Aorta (tissue), 5 donors: ENCODE results near the gene GOLPH3. TPM values are rescaled to one million over a fixed set of nuclear protein-coding genes. Genes with fewer than 3 reads are reported as not detected.
A peak's percentile ranks its signal among the peaks of the same experiment; 100 is the strongest.

Experiments used
- ATAC-seq: fragments of 200-7000 bp; cut with Tn5 transposase; one replicate; pipeline ENCODE4 v1.9.1; 2022; ENCODE audit warnings: moderate library complexity; ENCODE audit not compliant: low FRiP score
- DNase-seq, 2 donors: peaks; one replicate each; pipeline ENCODE4 v3.0.0-alpha.2; 2020
- H3K27ac ChIP-seq, 2 donors: one replicate each; pipeline ENCODE4 v1.5.1; 2013; ENCODE audit warnings: low read length in 2 of 2, mild to moderate bottlenecking in 2 of 2, moderate library complexity in 2 of 2, control low read depth in 1 of 2, inconsistent platforms in 1 of 2, low read depth in 1 of 2
- H3K27me3 ChIP-seq, 2 donors: one replicate each; pipeline ENCODE4 v1.6.1; 2013; ENCODE audit warnings: control low read depth in 1 of 2, low read length in 1 of 2, mild to moderate bottlenecking in 1 of 2, moderate library complexity in 1 of 2; ENCODE audit not compliant: insufficient read depth in 2 of 2, control insufficient read depth in 1 of 2
- H3K36me3 ChIP-seq, 2 donors: one replicate each; pipeline ENCODE4 v1.6.1; 2013; ENCODE audit warnings: control low read depth in 1 of 2, low read length in 1 of 2, mild to moderate bottlenecking in 1 of 2; ENCODE audit not compliant: insufficient read depth in 2 of 2, control insufficient read depth in 1 of 2
- H3K4me1 ChIP-seq, 2 donors: one replicate each; pipeline ENCODE4 v1.6.1; 2013; ENCODE audit warnings: low read length in 2 of 2, control low read depth in 1 of 2, mild to moderate bottlenecking in 1 of 2, moderate library complexity in 1 of 2; ENCODE audit not compliant: insufficient read depth in 2 of 2, control insufficient read depth in 1 of 2
- H3K4me3 ChIP-seq, 2 donors: one replicate each; pipeline ENCODE4 v1.5.1; 2013; ENCODE audit warnings: low read length in 2 of 2, control low read depth in 1 of 2, mild to moderate bottlenecking in 1 of 2
- H3K9me3 ChIP-seq: one replicate; pipeline ENCODE4 v1.6.1; 2013; ENCODE audit warnings: mild to moderate bottlenecking, low read length; ENCODE audit not compliant: control insufficient read depth
- WGBS, 2 donors: extraction: QIAGEN DNeasy Blood & Tissue Kit; methylation state at CpG; one replicate each; pipeline ENCODE4 v1.1.7; 2013; 5-methylcytosine and 5-hydroxymethylcytosine counted together
- intact Hi-C, 2 donors: fragments of 100-400 bp; cut with DNase I; formaldehyde crosslinking; loops; one replicate each; pipeline versions ENCODE4 v1.14.2 to v1.15.0; 2022
- polyA plus RNA-seq, 2 donors: library from polyadenylated mRNA; stranded (reverse); fragments of 200-250 nt; gene quantifications; one replicate each; pipeline ENCODE4 v1.2.3, GENCODE V29; 2013
- total RNA-seq, 2 donors: library from RNA; stranded (reverse); fragmentation: NEBNext Ultra II Directional; extraction: Animal tissue kit (Norgen Biotek cat#: 25700); gene quantifications; one replicate each; pipeline ENCODE4 v1.2.1, GENCODE V29; 2021
- donor health status: healthy with polysubstance abuse.
- donor health status: Bipolar disorder and iron deficiency.
- donor health status: DM: no; HTN: no; CAD: no.
- donor health status: DM: no; HTN: no; CAD: no.
- donor health status: DM: yes; HTN: yes; CAD: no.

Gene GOLPH3
- total and polyA plus RNA-seq, 4 donors, result 57.0 to 92.0 (median 74.1) TPM

DNA sequence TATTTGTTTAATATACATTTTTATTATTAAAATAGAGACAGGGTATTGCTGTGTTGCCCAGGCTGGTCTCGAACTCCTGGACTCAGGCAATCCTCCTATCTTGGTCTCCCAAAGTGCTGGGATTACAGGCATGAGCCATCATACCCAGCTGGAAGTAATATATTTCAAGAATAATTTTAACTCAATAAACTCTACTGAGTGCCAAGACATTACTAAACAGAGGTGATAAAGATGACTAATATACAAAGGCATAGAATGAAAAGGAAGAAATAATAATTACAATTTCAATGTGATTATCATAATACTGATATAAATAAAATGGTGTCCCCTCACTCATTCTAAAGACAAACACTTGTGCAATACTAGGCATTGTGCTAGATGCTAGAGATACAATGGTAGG, 13.9 kb downstream of the GOLPH3 start:
- H3K4me3 ChIP-seq, result no peak overlapping the region
- no peak for ATAC-seq
- no peaks in the 10 kb centered on the region for H3K36me3 ChIP-seq
- no peaks in the 10 kb centered on the region for H3K9me3 ChIP-seq
- WGBS, 2 donors, result 91 to 93% methylated on average over 1 of the region's 1 CpG
- DNase-seq, result no peak
- no peak overlapping the region for H3K27ac ChIP-seq
- peaks cover 3 to 6% of the 10 kb centered on the region in 2 donors for H3K4me1 ChIP-seq
- no peaks in the 10 kb centered on the region for H3K27me3 ChIP-seq
- intact Hi-C loops, result no loop called here

- 51 to 57% methylated on average over 2 of the region's 2 CpGs for WGBS, 2 donors
- Histone ChIP-seq H3K4me1 (peaks cover 3 to 6% of the 10 kb centered on the region in 2 donors), H3K27ac (no peak overlapping the region)
Measured at GRCh38 chr5:32159328-32160072, 14.6 kb downstream of the GOLPH3 start.

GRCh38 chr5:32158679-32158975, 15.5 kb downstream of the GOLPH3 start:
- no peak for ATAC-seq
- H3K4me3 ChIP-seq, result no peak overlapping the region
- no peak overlapping the region for H3K27ac ChIP-seq
- no peaks in the 10 kb centered on the region for H3K36me3 ChIP-seq
- WGBS, 2 donors, result 68 to 75% methylated on average over 2 of the region's 2 CpGs
- DNase-seq, result no peak
- peaks cover 3 to 6% of the 10 kb centered on the region in 2 donors for H3K4me1 ChIP-seq
- H3K27me3 ChIP-seq, result no peaks in the 10 kb centered on the region
- no peaks in the 10 kb centered on the region for H3K9me3 ChIP-seq
- intact Hi-C loops, result no loop called here

More at GRCh38 chr5:32159328-32160072, 14.6 kb downstream of the GOLPH3 start:
- H3K4me3 ChIP-seq, result no peak overlapping the region
- no peaks in the 10 kb centered on the region for H3K27me3 ChIP-seq
- no peak for DNase-seq
- no peaks in the 10 kb centered on the region for H3K9me3 ChIP-seq
- intact Hi-C loops, result no loop called here
- no peaks in the 10 kb centered on the region for H3K36me3 ChIP-seq
- ATAC-seq, result no peak

DNA sequence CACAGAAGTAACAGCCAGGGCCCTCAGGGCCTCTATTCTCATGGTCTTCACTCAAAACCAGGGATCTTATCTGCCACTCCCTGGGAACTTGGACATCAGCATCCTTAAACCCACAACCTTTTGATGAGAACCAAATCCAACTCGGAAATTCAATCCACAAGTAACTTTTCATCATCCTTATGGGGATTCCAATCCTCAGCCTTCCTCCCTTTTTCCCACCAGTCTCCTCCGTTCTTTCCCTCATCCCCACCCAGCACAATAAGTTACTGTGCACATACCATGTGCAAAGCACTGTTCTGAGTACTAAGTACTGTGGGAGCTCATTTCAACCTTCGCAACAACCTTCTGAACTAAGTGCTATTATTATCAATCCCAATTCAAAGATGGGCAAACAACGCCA, 17.0 kb downstream of the GOLPH3 start:
- Histone ChIP-seq H3K4me1 (peaks cover 3 to 6% of the 10 kb centered on the region in 2 donors), H3K4me3 (no peak overlapping the region), H3K36me3 (no peaks in the 10 kb centered on the region), H3K9me3 (no peaks in the 10 kb centered on the region), H3K27ac (no peak overlapping the region), H3K27me3 (no peaks in the 10 kb centered on the region)
- DNase-seq (no peak), ATAC-seq (no peak)
- intact Hi-C loops, result no loop called here
- 72 to 78% methylated on average over 4 of the region's 4 CpGs for WGBS, 2 donors

- no peak overlapping the region for H3K27ac ChIP-seq
- H3K4me1 ChIP-seq, result peaks cover 3 to 6% of the 10 kb centered on the region in 2 donors
- intact Hi-C loops, result no loop called here
Measured at GRCh38 chr5:32156635-32157034, 17.5 kb downstream of the GOLPH3 start.

DNA sequence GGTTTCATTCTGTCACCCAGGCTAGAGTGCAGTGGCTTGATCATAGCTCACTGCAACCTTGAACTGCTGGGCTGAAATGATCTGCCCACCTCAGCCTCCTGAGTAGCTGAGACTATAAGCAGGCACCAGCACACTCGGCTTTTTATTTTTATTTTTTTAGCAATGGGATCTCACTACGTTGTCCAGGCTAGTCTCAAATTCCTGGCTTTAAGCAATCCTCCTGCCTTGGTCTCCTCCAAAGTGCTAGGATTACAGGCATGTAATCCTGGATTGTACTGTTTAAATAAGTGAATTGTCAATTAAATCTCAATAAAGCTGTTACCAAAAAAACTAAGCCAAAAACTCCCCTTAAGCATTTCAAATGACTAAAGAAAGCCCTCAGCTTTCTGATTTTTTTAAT, 18.9 kb downstream of the GOLPH3 start:
- Histone ChIP-seq H3K27ac (no peak overlapping the region), H3K4me1 (peaks cover 3 to 6% of the 10 kb centered on the region in 2 donors)
- 76 to 77% methylated on average over 2 of the region's 2 CpGs for WGBS, 2 donors

More at GRCh38 chr5:32156635-32157034, 17.5 kb downstream of the GOLPH3 start:
- ATAC-seq, result no peak
- Histone ChIP-seq H3K27me3 (no peaks in the 10 kb centered on the region), H3K36me3 (no peaks in the 10 kb centered on the region), H3K9me3 (no peaks in the 10 kb centered on the region), H3K4me3 (no peak overlapping the region)
- DNase-seq, result no peak
- WGBS, 2 donors, result 87 to 89% methylated on average over 9 of the region's 9 CpGs

DNA sequence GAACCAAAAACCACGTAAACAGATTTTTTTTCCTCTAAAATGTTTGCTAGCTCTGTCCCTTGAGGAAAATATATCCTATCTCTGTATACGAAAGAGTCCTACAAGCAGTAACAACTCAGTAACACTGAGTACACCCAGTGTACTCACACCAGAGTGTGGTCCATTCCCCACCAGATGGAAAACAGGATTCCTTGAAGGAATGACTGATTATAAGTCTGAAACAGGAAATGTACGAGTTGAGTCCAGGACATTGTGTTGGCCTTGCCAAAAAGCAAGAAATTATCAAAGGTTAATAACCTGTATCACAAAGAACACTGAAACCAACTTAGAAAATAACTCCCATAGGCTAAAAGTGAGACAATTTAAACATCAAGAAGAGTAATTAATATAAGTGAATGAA, 20.4 kb downstream of the GOLPH3 start:
- WGBS, 2 donors, result 4 to 12% methylated on average over 3 of the region's 3 CpGs
- DNase-seq (no peak), ATAC-seq (peak; percentile 23)
- Histone ChIP-seq H3K4me3 (no peak overlapping the region), H3K27me3 (no peaks in the 10 kb centered on the region), H3K27ac (no peak overlapping the region), H3K36me3 (no peaks in the 10 kb centered on the region), H3K9me3 (no peaks in the 10 kb centered on the region), H3K4me1 (peaks cover 3% of the 10 kb centered on the region in 2 donors)
- intact Hi-C loops, result no loop called here

More for the DNA sequence above, 18.9 kb downstream of the GOLPH3 start:
- H3K27me3 ChIP-seq, result no peaks in the 10 kb centered on the region
- DNase-seq (no peak), ATAC-seq (no peak)
- H3K36me3 ChIP-seq, result no peaks in the 10 kb centered on the region
- H3K4me3 ChIP-seq, result no peak overlapping the region
- intact Hi-C loops, result no loop called here
- H3K9me3 ChIP-seq, result no peaks in the 10 kb centered on the region

- intact Hi-C loops, result no loop called here
- H3K36me3 ChIP-seq, result no peaks in the 10 kb centered on the region
- no peak for DNase-seq
- 81 to 82% methylated on average over 6 of the region's 6 CpGs for WGBS, 2 donors
- no peak overlapping the region for H3K27ac ChIP-seq
- H3K4me1 ChIP-seq, result peaks cover 0 to 2% of the 10 kb centered on the region in 2 donors
- H3K4me3 ChIP-seq, result no peak overlapping the region
- ATAC-seq, result no peak
- no peaks in the 10 kb centered on the region for H3K9me3 ChIP-seq
- no peaks in the 10 kb centered on the region for H3K27me3 ChIP-seq
Measured at GRCh38 chr5:32151198-32151597, 22.9 kb downstream of the GOLPH3 start.

- no peak overlapping the region for H3K4me3 ChIP-seq
- H3K27me3 ChIP-seq, result no peaks in the 10 kb centered on the region
- H3K27ac ChIP-seq, result no peak overlapping the region
- no peaks in the 10 kb centered on the region for H3K36me3 ChIP-seq
- DNase-seq (no peak), ATAC-seq (no peak)
- H3K9me3 ChIP-seq, result no peaks in the 10 kb centered on the region
- 84 to 87% methylated on average over 1 of the region's 1 CpG for WGBS, 2 donors
- intact Hi-C loops, result no loop called here
- peaks cover 6 to 8% of the 10 kb centered on the region in 2 donors for H3K4me1 ChIP-seq
Measured at GRCh38 chr5:32150366-32150765, 23.8 kb downstream of the GOLPH3 start.
